Measurements from ENCODE around the gene HUNK.
"Not testable (repeated sequence)": the region's sequence is repeated elsewhere in the genome, so short reads cannot be mapped to it uniquely, and the experiment has no call there.

The HUNK gene

DNA sequence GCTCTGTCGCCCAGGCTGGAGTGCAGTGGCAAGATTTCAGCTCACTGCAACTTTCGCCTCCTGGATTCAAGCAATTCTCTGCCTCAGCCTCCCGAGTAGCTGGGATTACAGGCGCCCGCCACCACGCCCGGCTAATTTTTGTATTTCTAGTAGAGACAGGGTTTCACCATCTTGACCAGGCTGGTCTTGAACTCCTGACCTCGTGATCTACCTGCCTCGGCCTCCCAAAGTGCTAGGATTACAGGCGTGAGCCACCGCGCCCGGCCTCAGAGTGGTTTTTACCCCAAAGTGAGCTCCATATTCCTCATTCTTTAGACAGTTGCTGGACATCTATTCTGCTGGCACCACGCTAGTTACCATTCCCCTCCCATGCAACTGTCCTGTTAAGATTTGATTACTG lies 1.4 kb upstream of the HUNK start:
- DNase-seq, result not testable (repeated sequence)

DNA sequence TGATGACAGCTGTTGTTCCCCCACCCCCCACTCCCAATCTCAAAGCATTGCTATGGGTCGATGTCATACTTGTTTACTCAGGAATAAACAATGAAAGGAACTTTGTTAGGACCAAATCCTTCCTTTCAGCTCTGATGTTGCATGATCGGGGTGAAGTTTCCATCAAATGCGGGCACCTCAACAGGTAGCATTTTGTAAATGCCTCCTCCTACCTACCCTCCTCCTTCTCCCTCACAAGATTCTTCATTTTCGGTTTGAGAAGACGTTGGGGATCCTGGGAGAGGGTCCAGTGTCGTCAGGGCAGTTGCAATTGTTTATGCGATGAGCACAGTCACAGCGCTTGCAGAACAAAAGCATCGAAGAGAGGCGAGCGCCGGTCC lies 758 bp upstream of the HUNK start:
- DNase-seq, result no peak

DNA sequence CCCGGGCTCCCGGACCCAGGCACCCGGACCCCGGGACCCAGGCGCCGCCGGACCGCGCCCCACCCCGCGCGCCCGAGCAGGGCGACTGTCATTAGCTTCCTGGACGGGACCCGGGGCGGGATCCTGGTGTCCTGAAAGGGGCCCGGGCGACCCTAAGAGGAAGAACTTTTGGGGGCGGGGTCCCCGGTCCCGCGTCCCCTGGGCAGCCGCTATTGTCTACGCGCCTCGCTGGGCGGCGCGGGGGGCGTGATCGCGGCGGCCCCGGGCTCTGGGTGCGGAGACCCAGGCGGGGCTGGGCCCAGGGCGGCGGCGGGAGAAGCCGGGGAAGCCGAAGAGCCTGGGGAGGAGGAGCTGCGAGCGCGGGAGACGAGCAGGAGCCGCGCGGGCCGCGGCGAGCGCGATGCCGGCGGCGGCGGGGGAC lies 465 bp downstream of the HUNK start:
- DNase-seq, result peak in 1 of 2 experiments; percentile 25

DNA sequence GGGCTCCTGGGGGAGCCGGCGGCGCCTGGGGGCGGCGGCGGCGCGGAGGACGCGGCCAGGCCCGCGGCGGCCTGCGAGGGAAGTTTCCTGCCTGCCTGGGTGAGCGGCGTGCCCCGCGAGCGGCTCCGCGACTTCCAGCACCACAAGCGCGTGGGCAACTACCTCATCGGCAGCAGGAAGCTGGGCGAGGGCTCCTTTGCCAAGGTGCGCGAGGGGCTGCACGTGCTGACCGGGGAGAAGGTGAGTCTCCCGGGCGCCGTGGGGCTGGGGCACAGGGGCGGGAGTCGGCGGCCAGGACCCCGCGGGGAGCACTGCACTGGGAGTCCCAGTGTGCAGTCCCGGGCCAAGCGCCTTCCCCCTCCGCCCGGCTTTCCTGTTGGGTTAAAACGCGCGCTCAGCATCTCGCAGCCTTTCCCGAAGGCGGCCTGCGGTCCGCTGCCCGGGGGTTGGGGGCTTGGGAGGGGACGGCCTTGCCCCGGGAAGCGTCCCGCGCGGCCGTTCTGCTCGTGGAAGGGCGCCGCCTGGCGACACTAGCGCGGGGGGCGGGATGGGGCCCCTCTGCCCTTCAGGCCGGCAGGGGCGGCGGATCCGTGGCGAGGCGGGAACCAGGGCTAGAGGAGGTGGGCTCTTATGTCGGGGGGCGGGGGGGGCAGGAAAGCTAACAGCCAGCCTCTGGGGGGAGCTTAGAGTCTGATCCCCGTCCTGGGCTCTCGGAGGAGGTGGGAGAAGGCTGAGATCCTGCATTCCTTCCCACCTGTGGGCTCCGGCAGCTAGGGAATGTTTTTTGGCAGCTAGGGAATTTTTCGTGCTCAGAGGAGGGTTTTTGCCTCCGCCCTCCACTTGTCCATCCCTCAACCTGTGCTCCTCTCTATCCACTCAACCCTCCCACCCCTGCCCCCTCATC lies 1.1 kb downstream of the HUNK start:
- DNase-seq, result peak; percentile 68 to 74

DNA sequence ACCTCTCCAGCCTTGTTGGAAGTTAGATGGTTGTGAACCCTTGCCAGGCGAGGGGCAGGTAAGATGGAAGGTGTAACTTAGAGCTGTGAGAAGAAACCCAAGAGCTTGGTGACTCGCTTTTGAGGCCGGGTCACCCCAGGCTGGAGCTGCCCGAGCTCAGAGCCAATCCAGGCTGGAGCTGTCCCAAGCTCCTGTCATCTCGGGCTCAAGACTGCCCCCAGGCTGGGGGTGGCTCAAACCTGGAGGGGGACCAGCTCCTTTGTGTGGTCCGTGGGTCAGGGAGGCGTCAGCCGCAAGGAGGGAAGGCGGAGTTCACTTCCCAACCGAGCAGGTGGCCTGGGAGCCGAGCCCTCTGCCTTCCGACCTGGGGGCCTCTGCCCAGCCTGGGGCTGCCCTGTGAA lies 2.0 kb downstream of the HUNK start:
- DNase-seq, result no peak

DNA sequence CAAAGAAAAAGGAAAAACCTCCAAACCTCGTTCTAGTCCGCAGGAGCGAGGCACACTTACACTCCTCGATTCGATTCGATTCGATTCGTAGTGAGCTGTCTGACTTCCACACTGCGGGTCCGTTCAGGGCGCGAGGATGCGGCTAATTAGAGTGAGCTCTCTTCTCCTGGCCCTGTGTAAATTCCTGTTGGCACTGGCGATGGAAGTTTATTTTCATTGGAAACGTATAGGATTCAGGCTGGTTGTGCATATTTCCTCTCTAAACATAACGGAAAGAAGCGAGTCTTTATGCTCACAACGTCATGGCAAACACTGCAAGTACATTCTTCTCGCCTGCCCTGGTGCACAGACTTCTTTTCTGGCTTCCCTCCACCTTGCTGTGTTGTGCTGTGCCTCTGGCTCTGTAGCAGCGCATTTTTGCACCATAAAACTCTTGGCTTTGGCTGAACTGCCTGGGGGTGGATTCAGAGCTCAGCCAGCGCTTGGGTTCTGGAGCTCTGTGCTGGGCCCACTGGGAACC lies 2.7 kb downstream of the HUNK start:
- DNase-seq, result no peak

DNA sequence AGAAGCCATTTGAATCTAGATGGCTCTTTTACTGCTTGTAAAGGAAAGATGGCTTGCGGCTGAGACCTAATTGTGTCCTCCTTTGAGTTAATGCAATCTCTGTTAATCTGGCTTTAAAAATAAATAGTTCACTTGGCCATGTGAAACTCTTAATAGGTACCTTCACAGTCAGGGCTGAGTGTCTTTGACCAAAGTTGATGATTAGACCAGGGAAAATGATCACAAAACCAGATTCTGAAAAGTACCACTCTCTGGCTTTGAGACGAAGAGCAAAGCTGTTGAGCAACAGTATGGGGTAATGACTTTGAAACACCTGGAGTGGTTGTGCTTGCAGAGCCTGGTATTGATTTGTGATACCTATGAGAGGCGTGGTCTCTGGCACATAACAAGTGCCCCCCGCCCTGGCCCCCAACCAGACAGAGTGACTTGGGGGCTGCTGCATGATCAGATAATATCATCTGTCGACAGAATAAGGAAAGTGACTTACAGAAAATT lies 4.7 kb downstream of the HUNK start:
- DNase-seq, result no peak

DNA sequence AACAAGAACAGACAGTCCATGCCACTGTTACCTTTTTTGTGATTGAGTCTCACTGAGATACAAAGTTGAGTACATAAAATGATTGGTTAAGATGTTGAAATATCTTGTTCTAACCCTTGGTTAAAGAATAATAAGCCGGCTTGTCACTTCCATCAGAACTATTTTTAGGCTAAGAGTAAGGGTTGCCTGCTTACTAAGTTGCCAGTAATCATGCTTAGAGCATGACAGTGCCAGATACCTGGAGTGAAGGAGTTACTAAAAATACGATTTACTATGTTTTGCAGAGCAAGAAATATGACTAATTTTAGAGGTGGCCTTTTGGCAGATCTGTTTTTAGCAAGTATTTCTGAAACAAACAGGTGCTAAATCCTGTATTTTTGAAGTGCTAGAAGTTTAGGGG lies 6.0 kb downstream of the HUNK start:
- no peak for DNase-seq

DNA sequence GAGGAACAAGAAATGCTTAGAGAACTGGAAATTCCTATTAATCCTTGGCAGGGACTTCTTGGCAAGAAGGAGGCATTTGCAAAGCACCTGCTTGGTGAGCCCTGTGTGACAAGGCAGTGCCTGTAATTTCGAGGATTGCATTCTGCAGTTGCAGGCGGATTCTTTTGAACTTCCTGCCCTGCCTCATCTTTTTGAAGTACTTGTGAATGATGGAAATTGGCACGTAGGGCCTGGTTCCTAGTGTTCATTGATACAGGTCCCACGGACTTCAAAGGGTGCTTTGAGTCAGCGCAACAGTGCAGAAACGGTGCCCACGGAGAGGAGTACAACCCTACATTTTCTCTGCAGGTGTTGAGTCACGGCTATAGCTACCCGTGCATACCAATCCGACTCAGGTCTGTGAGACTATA lies 6.4 kb downstream of the HUNK start:
- no peak for DNase-seq

DNA sequence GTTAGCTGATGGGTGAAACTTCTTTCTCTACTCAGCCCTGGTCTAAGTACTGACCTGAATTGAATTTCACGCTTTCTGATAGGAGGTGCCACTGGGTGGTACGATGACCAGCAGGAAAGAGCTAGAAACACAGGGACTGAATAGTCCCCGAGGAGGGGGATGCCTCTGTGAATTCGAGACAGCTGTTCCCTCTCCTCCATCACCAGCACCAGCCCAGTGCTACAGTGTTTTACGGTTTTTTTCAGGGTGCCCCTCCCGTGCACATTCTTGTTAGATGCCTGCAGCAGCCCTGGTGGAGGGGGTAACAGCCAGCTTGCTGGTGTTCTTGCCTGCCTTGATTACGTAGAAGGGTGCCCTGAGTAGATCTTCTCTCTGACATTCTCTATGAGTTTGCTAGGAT lies 7.1 kb downstream of the HUNK start:
- no peak for DNase-seq

DNA sequence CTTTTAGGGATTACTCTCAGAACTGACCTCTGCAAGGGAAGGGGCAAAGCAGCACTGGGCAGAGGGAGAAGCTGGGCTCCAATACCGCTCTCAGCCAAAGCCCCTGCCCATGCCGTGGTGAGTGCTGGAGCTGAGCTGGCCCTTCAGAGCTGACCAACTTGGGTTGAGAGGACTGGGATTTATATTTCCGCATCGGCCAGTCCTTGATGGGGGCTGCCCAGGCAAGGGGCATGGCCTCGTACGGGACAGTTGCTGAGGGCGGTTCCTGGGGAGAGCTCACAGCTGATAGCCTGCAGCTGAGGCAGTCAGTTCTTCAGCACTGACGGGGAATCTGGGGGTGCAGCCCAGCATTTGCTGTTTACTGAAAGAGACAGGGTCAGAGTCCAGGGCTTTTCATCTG lies 8.0 kb downstream of the HUNK start:
- no peak for DNase-seq

DNA sequence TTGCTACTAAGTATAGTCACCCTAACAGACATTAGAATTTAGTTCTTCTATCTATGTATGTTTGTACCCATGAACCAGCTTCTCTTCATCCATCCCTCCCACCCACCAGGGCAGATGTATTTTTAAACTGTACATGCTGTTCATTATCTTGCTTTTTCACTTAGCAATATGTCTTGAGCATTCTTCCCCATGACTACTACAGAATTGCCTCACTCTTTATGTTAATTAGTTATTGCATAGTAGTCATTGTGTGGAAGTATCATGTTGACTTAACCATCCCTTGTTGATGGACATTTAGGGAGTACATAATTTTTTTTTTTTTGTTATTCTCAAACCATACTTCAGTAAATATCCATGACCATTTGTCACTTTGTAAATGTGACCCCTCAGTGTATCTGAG lies 9.9 kb downstream of the HUNK start:
- no peak for DNase-seq

DNA sequence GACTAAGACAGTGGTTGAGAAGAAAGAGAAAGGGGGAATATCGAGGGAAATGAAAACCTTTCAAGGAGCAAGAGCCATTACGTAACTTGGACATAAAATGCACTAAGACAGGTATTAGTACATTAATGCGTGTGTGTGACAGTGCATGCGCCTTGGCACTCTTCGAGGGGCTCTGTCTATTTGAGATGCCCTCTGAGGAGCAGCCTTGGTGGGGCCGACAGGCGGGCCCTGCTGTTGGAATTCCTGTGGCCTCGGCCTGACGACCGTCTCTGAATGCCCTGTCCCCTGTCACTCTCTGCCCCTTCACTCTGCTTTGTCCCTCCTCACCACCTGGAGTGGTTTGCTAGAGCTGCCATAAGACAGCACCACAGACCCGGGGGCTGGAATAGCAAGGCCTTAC lies 12.3 kb downstream of the HUNK start:
- DNase-seq, result no peak

DNA sequence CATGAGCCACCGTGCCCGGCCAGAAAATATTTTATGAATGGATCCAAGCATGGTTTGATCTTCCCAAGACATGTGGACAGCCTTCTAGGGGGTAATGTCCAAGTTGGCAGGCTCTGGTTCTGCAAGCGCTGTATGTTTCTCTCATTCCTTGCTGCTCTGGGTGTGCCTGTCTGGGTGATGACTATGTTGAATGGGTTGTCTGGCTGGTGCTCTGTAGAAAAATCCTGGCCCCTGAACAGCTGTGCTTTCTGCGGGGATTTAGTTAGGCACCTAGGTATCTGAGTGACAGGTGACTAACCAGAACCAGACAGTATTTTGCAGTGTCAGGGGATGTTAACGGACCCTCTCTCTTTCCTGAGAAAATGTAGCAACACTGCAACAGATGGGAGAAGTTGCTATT lies 14.1 kb downstream of the HUNK start:
- DNase-seq, result no peak

DNA sequence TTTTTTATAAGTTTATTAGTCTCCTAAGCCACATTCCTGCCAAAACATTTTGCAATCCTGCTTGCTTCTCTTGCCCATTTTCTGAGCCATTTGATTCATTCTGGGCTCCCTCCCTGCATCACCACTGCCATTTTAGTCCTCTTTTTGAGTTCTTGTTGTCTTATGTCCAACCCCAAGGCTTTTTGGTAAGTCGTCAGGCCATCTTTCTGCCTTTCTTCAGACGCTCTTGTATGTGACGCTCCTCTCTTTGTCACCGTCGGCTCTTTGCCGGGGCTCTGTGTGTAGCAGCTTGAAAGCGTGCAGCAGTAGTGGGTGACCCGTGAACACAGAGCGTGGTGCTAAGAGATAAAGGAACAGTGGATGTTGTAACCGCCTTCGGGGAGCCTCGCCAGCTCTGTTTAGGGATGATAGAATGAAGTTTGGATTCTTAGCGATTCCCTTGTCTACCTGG lies 14.6 kb downstream of the HUNK start:
- no peak for DNase-seq

DNA sequence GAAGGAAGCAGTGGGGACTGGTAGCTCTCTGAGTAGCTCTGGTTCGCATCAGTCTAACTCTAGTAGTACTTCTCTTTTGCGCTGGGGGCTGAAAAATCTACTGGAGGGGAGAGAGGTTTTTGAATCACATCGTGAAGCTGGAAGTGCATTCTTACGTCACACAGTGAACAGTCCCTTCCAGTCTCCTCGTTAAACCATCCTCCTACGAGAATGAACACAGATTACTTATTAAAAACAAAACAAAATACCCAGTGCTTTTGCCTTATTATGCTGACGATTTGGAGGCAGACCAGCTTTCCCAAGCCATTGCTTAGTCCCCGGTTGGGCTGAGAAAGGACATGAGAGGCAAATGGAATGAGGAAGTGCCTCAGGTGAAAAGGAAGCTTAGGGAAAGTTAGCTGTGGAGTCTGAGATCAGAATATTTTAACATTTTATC lies 16.1 kb downstream of the HUNK start:
- no peak for DNase-seq

DNA sequence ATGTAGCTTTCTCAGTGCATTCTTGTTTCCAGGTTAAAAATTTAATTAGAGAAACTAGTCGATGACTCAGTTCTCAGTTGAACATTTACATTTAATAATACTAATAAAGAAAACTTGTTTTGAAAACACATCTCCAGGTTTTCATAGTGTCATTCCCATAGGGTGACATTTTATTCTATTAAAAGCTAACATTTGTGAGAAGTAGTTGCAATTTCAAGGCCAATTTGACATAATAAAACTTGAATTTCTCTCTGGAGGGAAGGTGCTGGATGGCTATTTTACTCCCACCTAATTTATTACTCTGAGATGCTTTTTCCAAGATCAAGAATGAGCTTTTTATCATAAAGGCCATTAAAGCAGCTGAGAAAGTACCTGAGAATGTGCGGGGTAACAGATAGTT lies 16.6 kb downstream of the HUNK start:
- no peak for DNase-seq

DNA sequence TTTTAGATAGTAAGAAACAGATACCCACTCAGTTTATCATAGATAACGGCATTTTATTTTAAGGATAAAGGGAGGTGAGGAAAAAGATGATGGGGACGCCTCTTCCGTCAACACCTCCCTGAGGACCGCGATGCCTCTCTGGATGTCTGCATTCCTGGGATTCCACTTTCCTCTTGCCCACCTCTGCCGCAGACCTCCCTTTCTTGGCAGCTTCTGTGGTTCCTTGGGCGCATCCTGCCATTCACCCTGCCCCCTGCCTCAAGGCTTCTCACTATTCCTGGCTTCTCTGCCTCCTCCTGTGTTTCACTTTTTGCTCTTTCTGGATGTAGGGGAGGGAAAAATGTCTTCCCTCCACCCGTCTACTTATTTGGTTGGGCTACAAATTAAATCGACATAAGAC lies 19.9 kb downstream of the HUNK start:
- no peak for DNase-seq

DNA sequence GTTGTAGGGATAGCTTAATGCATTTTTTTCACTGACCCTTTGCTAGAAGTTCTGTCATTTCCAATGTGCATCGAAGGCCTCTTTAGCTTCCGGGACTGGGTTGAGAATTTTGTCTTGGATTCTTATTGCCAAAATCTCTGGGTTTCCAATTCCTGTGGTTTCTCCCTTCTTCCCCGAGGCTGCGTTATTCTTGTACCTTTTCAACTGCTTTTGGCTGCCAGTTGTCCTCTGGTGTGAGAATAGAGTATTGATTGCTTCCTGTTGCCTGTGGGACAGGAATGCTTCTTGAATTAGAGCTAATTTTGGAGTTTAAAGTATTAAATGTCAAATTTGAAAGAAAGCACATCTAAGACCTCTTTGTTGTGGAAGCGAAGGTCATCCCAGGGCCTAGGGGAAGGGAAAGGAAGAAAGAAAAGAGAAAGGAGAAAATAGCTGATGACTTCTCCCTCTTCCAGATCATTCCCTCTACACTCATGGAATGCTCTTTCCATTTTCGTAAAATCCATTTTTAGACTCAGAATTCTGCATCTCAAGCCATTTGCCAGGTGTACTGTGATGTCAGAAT lies 21.1 kb downstream of the HUNK start:
- no peak for DNase-seq

DNA sequence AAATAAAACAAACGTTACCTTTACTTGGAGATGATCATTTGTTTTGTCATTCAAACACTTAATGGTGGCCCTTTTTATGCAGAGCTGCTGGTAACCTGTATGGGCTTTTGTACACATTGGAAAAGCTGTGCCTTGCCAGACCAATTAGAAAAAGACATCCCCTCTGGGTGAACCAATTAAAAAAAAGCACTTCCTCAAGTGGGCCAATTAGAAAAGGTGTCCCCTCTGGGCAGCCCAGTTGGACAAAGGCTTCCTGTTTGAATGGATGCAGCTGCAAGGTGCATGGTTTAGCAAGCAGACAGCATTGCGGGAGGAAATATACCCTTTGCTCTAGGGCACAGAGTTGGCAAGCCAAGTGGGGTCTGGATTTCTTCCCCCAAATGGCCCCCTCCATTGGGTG lies 21.6 kb downstream of the HUNK start:
- DNase-seq, result no peak

DNA sequence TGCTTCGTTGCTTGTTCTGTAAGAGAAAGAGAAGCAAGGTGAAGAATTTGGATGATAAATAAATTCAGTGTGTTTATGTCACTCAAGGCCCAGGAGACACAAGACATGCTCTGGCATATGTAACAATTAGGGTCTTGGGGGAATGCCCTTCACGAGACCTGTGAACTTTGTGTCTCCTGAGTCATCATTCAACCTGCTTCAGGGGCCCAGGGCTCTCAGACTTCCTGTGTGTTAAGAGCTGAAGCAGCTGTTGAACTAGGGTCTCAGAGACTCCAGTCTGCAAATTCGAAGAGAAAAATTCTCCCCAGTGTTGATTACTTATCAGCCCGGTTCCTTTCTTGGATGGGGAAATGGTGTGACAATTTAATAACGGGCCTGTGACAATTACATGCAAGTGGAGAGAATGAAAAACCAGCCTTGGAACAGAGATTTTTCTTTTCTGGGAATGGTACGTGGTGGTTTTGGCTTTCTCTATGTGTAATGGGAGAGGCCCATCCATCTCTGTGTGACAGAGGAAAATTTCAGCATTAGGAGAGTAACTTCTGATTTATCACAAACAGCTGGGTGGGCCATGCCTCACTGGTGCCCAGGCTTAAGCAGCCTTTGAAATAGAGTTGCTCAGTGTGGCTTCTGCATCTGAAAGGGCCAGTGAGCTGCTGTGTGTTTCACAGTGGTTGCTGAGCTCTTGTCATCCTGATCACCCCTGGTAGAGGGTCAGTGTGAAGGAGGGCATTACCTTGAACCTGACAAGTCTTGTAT lies 22.4 kb downstream of the HUNK start:
- no peak for DNase-seq

DNA sequence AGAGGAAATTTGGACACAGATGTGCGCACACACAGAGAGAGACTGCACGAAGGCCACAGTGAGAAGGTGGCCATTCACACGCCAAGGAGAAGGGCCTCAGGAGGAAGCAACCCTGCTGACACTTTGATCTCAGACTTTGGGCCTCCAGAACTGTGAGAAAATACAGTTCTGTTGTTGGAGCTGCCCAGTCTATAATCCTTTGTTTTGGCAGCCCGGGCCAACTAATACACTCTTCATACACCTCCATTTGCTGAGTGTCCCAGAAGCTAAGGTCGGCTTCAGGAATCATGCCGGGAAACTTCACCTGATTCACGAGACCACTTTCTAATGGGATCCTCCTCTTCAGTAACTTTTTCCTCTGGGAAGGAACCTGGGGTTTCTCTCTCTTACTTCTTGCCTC lies 23.2 kb downstream of the HUNK start:
- DNase-seq, result no peak

DNA sequence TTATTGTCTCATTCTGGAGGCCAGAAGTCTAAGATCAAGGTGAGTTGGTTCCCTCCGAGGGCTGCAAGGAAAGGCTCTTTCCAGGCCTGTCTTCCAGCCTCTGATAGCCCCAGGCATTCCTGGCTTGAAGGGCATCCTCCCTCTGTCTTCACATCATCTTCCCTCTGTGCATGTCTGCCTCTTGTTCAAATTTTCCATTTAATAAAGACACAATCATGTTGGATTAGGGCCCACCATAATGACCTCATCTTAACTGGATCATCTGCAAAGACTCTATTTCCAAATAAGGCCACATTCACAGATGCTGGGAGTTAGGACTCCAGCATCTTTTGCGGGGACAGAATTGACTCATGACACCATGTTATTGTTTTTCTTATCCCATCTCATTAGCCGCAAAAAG lies 24.5 kb downstream of the HUNK start:
- DNase-seq, result no peak

Data from activated T-cell treated with anti-CD3 and anti-CD28 coated beads, Interleukin-2, amount 50 U/mL, for 48 hours (primary cell).